Stimulated activated naive CD8-positive, alpha-beta T cell treated with anti-CD3 and anti-CD28 coated beads, Interleukin-15, Interleukin-2, amounts not matched to agents 100 ng/mL and 50 ng/mL, for 24 hours (primary cell): ENCODE results near the gene SLC6A20.

ENCODE experiments used
- H3K27ac Mint-ChIP-seq: one replicate; pipeline ENCODE4 v1.8.0; 2021; ENCODE audit warnings: mild to moderate bottlenecking, mixed read lengths
- H3K27me3 Mint-ChIP-seq: one replicate; pipeline ENCODE4 v1.8.0; 2021; ENCODE audit warnings: mixed read lengths
- H3K36me3 Mint-ChIP-seq: one replicate; pipeline ENCODE4 v1.8.0; 2021; ENCODE audit warnings: low read depth, mixed read lengths
- H3K4me1 Mint-ChIP-seq: one replicate; pipeline ENCODE4 v1.8.0; 2021; ENCODE audit warnings: low read depth, mixed read lengths
- H3K4me3 Mint-ChIP-seq: one replicate; pipeline ENCODE4 v1.8.0; 2021; ENCODE audit warnings: mild to moderate bottlenecking, mixed read lengths
- H3K9me3 Mint-ChIP-seq: one replicate; pipeline ENCODE4 v1.8.0; 2021; ENCODE audit warnings: mixed read lengths

Gene SLC6A20

GRCh38 chr3:45792516-45793172 is 3.7 kb downstream of the SLC6A20 start:
- Mint-ChIP-seq H3K36me3 (peaks cover 11% of the 10 kb centered on the region), H3K27ac (no peak overlapping the region), H3K9me3 (peaks cover 17% of the 10 kb centered on the region), H3K27me3 (peaks cover 45% of the 10 kb centered on the region), H3K4me3 (no peak overlapping the region), H3K4me1 (peaks cover 17% of the 10 kb centered on the region)

GRCh38 chr3:45792036-45792435 is 4.3 kb downstream of the SLC6A20 start:
- no peak overlapping the region for H3K4me3 Mint-ChIP-seq
- peaks cover 43% of the 10 kb centered on the region for H3K27me3 Mint-ChIP-seq
- H3K9me3 Mint-ChIP-seq, result peaks cover 17% of the 10 kb centered on the region
- peaks cover 11% of the 10 kb centered on the region for H3K36me3 Mint-ChIP-seq
- no peak overlapping the region for H3K27ac Mint-ChIP-seq
- peaks cover 17% of the 10 kb centered on the region for H3K4me1 Mint-ChIP-seq

GRCh38 chr3:45790596-45790995 is 5.7 kb downstream of the SLC6A20 start:
- peaks cover 10% of the 10 kb centered on the region for H3K4me1 Mint-ChIP-seq
- peaks cover 17% of the 10 kb centered on the region for H3K9me3 Mint-ChIP-seq
- H3K27me3 Mint-ChIP-seq, result peaks cover 33% of the 10 kb centered on the region
- H3K27ac Mint-ChIP-seq, result no peak overlapping the region
- peaks cover 11% of the 10 kb centered on the region for H3K36me3 Mint-ChIP-seq
- H3K4me3 Mint-ChIP-seq, result no peak overlapping the region

- Mint-ChIP-seq H3K9me3 (peaks cover 17% of the 10 kb centered on the region), H3K4me3 (no peak overlapping the region), H3K4me1 (peaks cover 6% of the 10 kb centered on the region), H3K27me3 (peaks cover 21% of the 10 kb centered on the region), H3K27ac (no peak overlapping the region), H3K36me3 (peaks cover 11% of the 10 kb centered on the region)
Observed at GRCh38 chr3:45789235-45789812, 7.0 kb downstream of the SLC6A20 start.

- H3K9me3 Mint-ChIP-seq, result peaks cover 17% of the 10 kb centered on the region
- peaks cover 10% of the 10 kb centered on the region for H3K27me3 Mint-ChIP-seq
- H3K27ac Mint-ChIP-seq, result no peak overlapping the region
- H3K4me3 Mint-ChIP-seq, result no peak overlapping the region
- peaks cover 6% of the 10 kb centered on the region for H3K4me1 Mint-ChIP-seq
- H3K36me3 Mint-ChIP-seq, result peaks cover 11% of the 10 kb centered on the region
Observed at GRCh38 chr3:45787551-45787950, 8.8 kb downstream of the SLC6A20 start.

GRCh38 chr3:45786801-45787495 is 9.4 kb downstream of the SLC6A20 start:
- Mint-ChIP-seq H3K27me3 (peaks cover 10% of the 10 kb centered on the region), H3K4me1 (peaks cover 6% of the 10 kb centered on the region), H3K27ac (no peak overlapping the region), H3K4me3 (no peak overlapping the region), H3K36me3 (peaks cover 11% of the 10 kb centered on the region), H3K9me3 (peaks cover 17% of the 10 kb centered on the region)

- no peak overlapping the region for H3K27ac Mint-ChIP-seq
- H3K27me3 Mint-ChIP-seq, result peaks cover 8% of the 10 kb centered on the region
- H3K4me1 Mint-ChIP-seq, result no peaks in the 10 kb centered on the region
- peaks cover 15% of the 10 kb centered on the region for H3K9me3 Mint-ChIP-seq
- H3K36me3 Mint-ChIP-seq, result peaks cover 8% of the 10 kb centered on the region
- no peak overlapping the region for H3K4me3 Mint-ChIP-seq
Observed at GRCh38 chr3:45785605-45786150, 10.7 kb downstream of the SLC6A20 start.

GRCh38 chr3:45783667-45784066 is 12.7 kb downstream of the SLC6A20 start:
- H3K36me3 Mint-ChIP-seq, result no peaks in the 10 kb centered on the region

GRCh38 chr3:45782381-45782780 is 14.0 kb downstream of the SLC6A20 start:
- no peaks in the 10 kb centered on the region for H3K36me3 Mint-ChIP-seq
- no peaks in the 10 kb centered on the region for H3K9me3 Mint-ChIP-seq
- H3K4me3 Mint-ChIP-seq, result no peak overlapping the region
- no peaks in the 10 kb centered on the region for H3K4me1 Mint-ChIP-seq
- peaks cover 3% of the 10 kb centered on the region for H3K27me3 Mint-ChIP-seq
- no peak overlapping the region for H3K27ac Mint-ChIP-seq

More at GRCh38 chr3:45783667-45784066, 12.7 kb downstream of the SLC6A20 start:
- Mint-ChIP-seq H3K4me3 (no peak overlapping the region), H3K9me3 (peaks cover under 1% of the 10 kb centered on the region), H3K27me3 (peaks cover 4% of the 10 kb centered on the region), H3K27ac (no peak overlapping the region), H3K4me1 (no peaks in the 10 kb centered on the region)

GRCh38 chr3:45781841-45782240 is 14.5 kb downstream of the SLC6A20 start:
- Mint-ChIP-seq H3K4me1 (no peaks in the 10 kb centered on the region), H3K27me3 (no peaks in the 10 kb centered on the region), H3K4me3 (no peak overlapping the region), H3K36me3 (no peaks in the 10 kb centered on the region), H3K9me3 (no peaks in the 10 kb centered on the region), H3K27ac (no peak overlapping the region)

- no peaks in the 10 kb centered on the region for H3K27me3 Mint-ChIP-seq
- H3K36me3 Mint-ChIP-seq, result no peaks in the 10 kb centered on the region
- no peak overlapping the region for H3K27ac Mint-ChIP-seq
- no peak overlapping the region for H3K4me3 Mint-ChIP-seq
- no peaks in the 10 kb centered on the region for H3K4me1 Mint-ChIP-seq
- no peaks in the 10 kb centered on the region for H3K9me3 Mint-ChIP-seq
Observed at GRCh38 chr3:45781271-45781670, 15.1 kb downstream of the SLC6A20 start.

- no peaks in the 10 kb centered on the region for H3K36me3 Mint-ChIP-seq
- H3K9me3 Mint-ChIP-seq, result no peaks in the 10 kb centered on the region
- no peak overlapping the region for H3K27ac Mint-ChIP-seq
- H3K27me3 Mint-ChIP-seq, result peaks cover under 1% of the 10 kb centered on the region
- no peak overlapping the region for H3K4me3 Mint-ChIP-seq
- no peaks in the 10 kb centered on the region for H3K4me1 Mint-ChIP-seq
Observed at GRCh38 chr3:45779746-45780735, 16.3 kb downstream of the SLC6A20 start.

- no peak overlapping the region for H3K27ac Mint-ChIP-seq
- peaks cover 5% of the 10 kb centered on the region for H3K27me3 Mint-ChIP-seq
- no peaks in the 10 kb centered on the region for H3K4me1 Mint-ChIP-seq
- no peaks in the 10 kb centered on the region for H3K36me3 Mint-ChIP-seq
- H3K4me3 Mint-ChIP-seq, result no peak overlapping the region
- no peaks in the 10 kb centered on the region for H3K9me3 Mint-ChIP-seq
Observed at GRCh38 chr3:45778761-45779201, 17.6 kb downstream of the SLC6A20 start.

GRCh38 chr3:45777746-45778386 is 18.5 kb downstream of the SLC6A20 start:
- Mint-ChIP-seq H3K4me1 (peaks cover 4% of the 10 kb centered on the region), H3K4me3 (no peak overlapping the region), H3K9me3 (no peaks in the 10 kb centered on the region), H3K27me3 (peaks cover 5% of the 10 kb centered on the region), H3K27ac (no peak overlapping the region), H3K36me3 (no peaks in the 10 kb centered on the region)
